GM21528 (cell line): Measurements from ENCODE around the gene GALNT13.

ENCODE experiments used
- ATAC-seq: cut with Tn5 transposase; IDR thresholded peaks from one replicate; pipeline ENCODE4 v1.9.1; 2021; ENCODE audit warnings: mild to moderate bottlenecking, moderate library complexity; ENCODE audit not compliant: unreplicated experiment, low FRiP score

GALNT13 gene

DNA sequence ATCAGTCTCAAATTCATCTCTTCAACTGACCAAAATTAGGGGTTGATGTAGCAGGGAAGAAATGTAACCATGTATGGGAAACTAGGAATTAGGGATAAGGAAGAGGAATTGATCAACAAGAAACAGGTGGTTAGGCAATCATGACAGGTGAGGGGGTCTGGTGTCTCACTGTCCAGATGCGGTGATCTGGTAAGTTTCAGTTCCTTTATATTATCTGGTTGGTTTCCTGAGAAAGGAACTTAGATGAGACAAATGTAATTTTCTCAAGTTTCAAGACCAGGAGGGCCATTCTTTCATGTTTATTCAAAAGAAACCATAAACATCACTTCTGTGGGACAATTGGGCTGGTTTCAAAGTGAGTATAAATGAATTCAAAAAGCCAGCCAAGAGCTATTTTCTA is 520.5 kb downstream of the GALNT13 start:
- ATAC-seq, result peak; percentile 84

DNA sequence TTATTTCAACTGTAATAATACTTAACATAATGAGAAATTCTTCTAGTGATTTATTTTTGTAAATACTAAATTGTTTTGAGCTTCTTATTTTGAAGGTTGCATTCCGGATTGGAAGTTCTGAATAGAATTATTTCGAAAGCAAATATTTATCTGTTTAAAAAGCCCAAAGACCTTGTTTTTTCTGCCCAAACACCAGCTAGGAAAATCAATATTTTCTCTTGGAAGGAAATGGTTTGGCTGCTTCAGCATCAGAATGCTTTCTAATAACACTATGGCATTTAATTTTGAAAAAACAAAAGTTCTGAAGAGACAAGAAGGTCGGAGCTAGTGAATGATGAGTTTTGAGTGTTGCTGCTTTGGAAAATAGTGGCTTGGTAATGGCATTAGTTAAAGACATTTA is 522.9 kb downstream of the GALNT13 start:
- ATAC-seq, result no peak

DNA sequence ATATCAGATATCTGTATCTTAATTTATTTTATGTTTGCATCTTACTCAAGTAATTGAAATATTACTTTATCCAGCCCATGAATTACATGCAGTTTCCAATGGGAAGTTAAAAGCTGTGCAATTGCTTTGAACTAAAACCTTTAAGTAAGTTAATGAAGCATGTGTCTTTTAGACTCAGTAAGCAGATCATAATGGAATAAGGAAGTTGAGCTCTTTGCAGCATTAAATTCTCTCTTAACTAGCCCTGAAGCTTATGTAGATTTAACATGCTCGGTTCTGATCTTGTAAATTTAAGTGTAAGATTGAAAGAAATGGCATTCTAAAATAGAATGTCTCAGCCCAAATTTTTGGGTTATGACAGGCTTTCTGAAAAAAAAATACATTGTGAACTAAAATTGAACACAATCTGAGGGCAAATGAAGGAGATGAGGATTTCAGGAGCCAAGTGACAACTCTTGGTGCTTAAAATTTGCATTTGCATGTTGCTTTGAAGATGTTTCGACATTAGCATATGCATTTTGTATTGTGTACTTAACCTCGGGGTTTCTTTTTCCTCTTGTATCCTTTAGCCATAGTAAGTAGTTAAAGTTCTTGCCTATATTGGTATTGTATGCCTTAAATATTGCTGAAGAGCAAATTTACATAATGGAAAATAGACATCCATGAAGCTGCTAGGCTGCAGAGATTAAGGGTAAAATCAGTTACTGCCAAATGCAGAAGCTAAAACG is 529.0 kb downstream of the GALNT13 start:
- no peak for ATAC-seq

DNA sequence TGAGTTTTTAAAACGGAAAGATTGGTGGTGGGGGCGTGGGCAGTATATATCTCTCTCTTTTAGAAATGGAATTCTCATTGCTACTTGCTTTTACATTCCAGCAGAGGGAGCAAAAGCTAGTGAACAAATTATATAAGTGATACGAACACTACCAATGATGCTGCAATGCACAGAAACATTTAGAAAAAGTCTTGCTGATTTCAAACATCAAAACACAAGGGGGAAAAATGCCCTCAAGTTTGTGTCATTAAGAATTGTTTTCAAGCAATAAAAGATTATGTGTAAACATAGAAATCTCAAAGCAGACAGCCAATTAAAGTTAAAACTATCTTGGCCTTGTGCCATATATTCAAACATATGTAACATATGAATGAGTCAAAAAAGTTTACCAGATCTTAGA is 530.5 kb downstream of the GALNT13 start:
- ATAC-seq, result peak; percentile 62

DNA sequence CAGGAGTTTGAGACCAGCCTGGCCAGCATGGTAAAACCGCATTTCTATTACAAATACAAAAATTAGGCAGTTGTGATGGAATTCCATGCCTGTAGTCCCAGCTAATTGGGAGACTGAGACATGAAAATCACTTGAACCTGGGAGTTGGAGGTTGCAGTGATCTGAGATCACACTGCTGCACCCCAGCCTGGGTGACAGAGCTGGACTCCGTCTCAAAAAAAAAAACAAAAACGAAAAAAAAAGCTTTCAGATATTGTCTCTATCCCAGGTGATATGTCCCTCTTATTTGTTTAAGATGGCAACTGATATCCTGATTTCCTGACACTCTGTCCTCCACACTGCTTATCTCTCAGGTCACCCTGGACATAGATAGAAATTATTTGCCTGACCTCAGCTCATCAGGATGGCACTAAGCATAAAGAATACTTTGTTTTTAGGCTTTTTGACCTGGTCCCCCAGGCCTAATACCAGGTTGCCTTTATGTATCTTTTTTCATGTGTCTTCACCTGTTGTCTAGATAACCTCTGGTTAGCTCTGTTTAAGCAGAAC is 531.6 kb downstream of the GALNT13 start:
- no peak for ATAC-seq

DNA sequence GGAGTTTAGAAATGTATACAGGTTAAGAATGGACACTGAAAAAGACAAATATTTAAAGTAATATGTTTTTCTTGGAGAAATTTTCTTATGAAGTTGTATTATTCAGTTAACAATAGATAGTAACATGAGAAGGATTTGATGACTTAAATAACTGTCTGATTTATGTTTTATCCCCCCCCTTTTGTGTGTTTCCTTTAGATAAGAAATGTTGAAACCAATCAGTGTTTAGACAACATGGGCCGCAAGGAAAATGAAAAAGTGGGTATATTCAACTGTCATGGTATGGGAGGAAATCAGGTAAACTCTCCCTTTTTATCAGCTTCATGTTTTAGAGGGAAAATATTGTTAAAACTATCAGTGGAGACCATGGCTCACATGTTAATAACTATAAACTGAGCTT is 537.1 kb downstream of the GALNT13 start:
- ATAC-seq, result no peak

DNA sequence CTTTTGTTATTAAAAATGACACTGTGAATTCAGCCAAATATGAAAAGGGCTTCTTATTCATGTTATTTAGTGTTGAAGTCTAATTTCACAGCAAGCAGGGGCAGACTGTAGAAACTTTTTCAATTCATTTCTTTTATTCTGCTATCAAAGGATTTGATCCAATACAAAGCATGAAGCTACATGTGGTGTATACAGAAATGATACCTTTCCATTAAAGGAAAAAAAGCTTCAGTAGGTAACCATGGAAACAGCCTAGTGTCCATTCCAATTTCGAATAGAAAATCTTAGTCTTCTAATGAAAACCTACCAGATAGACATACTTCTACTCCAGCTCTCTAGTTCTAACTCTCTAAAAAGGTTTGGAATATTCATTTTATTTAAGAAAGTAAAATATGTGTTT is 550.5 kb downstream of the GALNT13 start:
- no peak for ATAC-seq

DNA sequence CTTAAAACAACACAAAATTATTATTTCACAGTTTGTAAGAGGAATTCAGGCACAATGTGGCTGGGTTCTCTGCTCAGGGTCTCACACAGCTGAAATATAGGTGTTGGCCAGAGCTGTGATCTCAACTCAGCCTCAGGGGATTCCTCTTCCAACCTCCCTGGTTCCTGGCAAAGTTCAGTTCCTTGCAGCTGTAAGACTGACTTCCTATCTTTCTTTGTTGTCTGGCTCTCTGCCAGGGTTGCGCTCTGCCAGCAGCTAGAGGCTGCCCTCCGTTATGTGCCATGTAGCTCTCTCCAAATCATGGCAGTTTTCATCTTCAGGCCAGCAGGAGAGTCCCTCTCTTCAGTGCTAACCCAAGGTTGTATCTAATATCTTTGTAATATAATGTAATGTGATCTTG is 554.3 kb downstream of the GALNT13 start:
- ATAC-seq, result no peak

DNA sequence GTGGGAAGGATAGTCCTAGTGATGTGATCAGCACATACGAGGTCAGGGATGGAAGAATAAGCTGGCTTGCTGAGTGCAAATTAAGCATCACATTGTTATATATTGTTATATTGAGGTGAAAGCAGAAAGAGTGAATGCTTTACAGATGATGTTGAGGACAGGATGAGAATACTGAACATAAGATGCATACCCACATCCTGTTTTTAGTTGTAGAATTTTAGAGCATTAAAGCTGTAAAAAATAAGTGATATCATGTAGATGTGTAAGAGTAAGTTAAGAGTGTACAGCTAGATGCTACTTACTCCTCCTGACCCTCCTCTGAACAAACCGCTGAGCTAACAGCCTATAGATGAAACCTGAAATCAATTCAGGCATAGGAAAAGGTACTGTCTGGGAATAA is 555.7 kb downstream of the GALNT13 start:
- ATAC-seq, result no peak

DNA sequence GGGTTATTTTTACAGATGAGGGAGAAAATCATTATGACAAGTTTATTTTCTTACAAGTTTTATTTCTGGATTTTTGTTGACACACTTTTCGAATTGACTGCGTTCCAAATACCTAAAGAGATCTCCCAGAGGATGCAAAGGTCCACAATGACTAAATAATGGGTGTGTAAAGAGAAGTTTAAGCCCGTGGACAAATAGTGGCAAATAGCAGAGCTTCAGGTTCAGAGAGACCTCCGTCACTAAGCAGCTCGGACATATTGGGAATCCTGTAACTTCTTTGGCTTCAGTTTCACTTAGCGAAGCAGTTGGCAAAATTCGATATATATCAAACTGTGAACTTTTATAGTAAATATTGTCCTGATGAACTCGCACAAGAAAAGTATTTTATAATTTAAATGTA is 556.3 kb downstream of the GALNT13 start:
- no peak for ATAC-seq

DNA sequence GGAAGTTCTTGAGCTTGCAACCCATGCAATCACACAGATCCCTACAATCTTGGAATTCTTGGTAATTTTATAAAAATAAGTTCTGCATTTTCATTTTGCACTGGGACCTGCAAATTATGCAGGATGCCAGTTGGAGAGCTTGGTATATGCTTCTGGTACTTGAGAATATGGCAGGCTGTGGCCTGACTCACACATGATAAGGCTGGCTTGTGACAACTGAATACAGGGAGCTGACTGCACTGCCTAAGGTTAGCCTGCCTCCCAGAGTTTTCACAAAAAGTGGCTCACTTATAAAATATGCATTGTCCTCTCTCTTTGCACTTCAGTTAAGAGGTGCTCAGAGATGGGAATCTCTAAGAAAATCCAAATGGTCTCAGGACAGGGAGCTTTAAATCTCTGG is 561.3 kb downstream of the GALNT13 start:
- no peak for ATAC-seq

DNA sequence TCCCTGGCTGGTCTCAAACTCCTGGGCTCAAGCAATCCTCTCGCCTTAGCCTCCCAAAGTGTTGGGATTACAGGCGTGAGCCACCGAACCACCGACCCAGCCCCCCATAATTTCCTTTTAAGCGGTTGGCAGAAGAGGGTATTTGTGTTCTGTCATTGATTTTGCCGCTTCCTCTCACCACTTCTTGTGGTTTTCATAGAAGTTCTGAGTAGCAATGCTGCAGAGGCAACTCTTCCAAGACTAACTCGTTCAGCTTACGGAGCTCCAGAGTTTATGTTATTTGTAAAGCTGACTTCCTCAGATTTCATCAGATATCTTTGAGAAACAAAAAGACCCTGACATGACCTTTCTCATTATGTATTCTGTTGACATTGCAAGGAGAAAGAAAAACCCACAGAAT is 565.4 kb downstream of the GALNT13 start:
- ATAC-seq, result no peak

DNA sequence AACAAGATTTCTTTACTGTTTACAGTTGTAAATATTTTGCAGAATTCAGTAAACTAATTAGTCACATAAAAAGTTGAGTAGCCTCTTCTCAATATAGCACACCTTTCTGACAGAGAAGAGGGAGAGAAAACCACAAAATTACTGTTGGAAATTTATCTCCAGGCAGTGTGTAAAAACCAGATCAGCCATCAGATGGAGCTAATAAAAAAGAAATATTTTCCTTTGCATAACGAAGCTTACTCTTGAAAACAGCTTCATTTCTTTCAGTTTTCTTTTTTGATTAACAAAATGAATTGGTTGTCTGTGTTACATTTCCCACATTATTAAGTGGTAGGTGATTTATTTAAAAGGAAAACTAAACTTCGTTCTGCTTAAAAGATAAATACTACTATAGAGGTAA is 567.4 kb downstream of the GALNT13 start:
- no peak for ATAC-seq

DNA sequence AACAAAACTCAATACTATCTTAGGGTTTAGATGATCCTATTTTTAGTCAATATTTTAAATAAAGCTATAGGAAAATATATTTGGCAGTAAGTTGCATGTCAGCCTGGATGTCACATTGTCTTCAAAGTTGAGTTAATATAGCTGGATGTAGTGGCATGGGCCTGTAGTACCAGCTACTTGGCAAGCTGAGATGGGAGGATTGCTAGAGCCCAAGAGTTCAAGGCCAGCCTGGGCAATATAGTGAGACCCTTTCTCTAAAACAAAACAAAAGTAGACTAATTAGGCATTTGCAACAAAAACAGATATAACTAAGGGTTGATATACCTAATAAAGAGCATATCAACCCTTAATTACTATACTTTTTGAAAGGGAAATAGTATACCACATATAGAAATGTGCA is 572.2 kb downstream of the GALNT13 start:
- no peak for ATAC-seq

DNA sequence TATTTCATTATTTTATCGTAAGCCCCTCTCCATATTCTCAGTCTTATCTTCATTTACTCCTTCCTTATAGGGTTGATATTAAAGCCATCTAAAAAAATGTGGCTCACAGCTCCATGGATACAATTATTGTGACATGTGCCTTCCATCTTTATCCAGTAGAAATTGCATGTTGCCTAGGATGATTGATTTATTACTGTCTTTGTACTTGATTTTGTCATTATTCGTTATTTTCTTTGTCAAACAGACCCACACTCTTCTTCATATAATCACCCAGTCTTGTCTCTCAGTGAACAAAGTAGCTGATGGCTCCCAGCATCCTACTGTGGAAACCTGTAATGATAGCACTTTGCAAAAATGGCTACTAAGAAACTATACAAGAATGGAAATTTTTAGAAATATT is 574.6 kb downstream of the GALNT13 start:
- no peak for ATAC-seq

DNA sequence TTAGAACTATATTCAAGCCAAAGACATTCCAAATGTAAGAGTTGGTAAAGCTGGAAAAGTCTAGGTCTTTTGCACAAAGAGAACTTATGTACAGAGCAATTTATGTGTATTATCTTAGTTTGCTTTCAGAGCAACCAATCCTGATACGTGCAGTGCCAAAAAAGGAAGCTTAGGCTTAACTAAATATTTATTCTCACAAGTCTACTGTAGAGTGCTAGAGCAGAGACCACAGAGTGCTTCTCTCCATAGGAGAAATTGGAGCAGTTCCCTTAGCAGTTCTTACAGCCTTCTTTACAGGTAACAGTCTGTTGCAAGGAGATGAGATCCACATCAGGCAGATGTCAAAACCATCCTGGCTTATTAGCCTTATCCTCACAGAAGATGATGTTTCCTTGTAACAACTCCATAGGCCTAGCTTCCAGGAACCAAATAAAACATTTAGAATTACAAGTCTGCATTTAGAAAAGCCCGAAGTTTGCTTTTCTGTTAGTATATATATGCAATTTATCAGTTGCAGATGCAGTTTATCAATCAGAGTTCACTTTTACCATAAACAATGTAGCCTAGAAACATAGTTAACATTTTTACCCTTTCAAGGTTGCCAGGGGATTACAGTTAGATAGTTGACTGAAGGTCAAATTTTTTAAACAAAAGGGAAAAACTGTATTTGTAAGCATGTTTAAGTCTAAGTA is 576.2 kb downstream of the GALNT13 start:
- ATAC-seq, result no peak

DNA sequence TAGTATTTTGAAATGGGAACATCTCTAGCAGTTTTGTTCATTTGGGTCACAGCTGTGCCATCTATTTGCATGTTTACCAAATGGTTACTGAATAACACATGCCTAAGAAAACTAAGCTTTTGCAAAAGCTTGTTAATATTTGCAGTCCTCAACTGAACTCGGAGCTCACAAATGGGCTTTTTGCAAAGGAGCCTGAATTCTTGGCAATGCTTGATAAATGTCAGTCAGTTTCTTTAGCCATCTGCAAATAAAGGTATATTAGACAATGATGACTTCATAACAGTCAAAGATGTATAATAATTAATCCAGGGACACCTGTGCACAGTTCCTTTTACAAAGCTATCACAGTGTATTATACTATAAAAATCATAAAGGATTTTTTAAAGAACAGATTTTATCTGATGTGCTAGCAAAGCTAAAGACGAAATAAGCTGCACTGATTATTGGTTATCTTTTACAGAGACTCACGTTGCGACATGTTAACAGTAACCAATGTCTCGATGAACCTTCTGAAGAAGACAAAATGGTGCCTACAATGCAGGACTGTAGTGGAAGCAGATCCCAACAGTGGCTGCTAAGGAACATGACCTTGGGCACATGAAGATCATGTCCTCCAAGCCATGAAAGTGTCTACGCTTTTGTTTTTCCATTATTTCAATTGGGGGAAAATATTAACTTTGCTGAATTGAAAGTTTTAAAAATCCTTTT is 578.4 kb downstream of the GALNT13 start:
- ATAC-seq, result no peak

DNA sequence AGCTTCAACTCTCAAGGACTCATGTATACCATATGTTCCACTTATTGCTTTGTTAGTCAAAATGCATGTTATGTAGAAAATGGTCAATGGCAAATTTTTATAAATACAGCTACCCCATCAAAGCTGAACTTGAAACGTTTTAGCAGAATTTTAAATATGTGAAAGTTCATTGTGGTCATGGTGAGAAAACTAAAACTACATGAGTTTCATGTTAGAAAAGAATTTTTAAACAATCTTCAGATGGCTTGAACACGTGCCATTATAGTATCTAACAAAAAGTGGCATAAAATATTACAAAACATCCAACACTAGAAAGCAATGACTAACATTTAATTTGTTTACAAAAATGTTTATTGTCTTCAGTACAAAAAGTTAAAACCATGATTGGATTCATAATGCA is 580.7 kb downstream of the GALNT13 start:
- ATAC-seq, result no peak

DNA sequence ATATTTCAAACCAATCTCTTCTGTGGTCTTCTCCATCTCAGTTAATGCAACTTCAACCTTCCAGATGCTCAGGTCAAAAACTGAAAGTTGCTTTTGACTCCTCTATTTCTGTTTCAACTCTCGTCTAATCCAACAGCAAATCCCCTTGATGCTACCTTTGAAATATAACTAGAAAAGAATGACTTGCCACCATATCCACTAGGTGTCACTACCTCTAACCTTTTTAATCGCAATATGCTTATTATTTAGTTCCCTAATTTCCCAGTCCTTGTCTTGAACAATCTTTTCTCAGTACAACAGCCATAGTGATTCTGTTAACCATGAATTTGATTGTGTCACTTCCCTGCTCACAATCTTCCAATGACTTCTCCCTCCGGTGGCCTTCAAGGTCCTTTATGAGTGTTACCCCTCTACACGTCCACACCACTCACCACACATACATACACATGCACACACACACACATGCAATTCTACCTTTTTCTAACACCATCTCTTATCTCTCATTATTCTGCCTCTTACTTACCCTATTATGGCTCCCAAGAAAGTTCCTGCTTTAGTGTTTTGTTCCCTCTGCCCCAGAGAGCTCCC is 581.3 kb downstream of the GALNT13 start:
- ATAC-seq, result no peak

DNA sequence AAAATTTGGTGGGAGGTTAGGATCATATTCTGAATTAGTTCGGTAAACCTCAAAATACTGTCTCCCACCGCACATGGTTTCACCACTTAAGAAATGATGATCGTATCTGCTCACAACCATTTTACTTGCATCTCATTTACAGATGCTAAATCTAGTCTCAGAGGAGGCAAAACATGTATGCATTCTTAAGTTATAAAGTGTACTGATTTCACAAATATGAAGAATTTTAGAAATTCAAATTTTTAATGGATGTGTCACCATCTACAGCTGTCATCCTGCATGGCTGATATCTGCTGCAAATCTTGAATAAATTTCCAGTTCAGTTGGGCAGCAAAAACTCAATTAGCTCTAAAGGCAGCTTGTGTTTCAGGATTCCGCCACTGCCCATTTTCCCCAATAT is 583.4 kb downstream of the GALNT13 start:
- no peak for ATAC-seq

DNA sequence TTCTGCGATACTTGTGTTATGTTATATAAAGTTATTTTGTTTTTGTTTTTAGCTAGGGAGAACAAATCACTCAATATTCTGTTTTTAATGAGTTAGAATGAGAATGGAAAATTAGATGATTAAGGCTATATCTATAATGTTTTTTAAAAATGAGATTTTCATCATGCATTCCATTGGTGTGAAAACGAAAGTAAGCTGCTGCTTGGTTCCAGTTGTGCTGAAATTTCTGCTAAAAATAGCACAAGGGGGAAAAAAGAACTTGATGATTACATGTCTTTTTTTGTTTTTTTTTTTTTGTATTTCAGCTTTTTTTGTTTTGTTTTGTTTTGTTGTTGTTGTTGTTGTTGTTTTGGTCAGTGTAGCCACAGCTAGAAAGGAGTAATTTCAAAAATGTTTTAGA is 584.1 kb downstream of the GALNT13 start:
- no peak for ATAC-seq
